ENCODE data around the gene PTPN7.

DNA sequence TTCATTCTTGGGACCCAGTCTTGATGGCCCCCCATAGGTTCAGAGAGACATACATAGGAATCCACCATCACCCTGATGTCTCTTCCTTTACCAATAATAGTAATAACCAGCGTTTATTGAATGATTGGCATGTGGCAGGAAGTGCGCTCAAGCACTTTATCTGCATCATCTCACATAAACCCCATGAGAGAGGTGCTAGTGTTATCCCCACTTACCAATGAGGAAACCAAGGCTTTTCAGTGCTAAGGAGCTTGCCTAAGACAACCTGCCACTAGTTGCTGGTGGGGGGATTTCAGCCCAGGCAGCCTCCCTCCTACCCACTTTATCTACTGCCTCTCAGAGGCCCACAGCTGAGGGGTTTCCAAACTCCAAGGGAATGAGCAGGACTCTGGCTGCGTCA lies 40.9 kb upstream of the PTPN7 start:
- TF ChIP-seq, protein P1, sequence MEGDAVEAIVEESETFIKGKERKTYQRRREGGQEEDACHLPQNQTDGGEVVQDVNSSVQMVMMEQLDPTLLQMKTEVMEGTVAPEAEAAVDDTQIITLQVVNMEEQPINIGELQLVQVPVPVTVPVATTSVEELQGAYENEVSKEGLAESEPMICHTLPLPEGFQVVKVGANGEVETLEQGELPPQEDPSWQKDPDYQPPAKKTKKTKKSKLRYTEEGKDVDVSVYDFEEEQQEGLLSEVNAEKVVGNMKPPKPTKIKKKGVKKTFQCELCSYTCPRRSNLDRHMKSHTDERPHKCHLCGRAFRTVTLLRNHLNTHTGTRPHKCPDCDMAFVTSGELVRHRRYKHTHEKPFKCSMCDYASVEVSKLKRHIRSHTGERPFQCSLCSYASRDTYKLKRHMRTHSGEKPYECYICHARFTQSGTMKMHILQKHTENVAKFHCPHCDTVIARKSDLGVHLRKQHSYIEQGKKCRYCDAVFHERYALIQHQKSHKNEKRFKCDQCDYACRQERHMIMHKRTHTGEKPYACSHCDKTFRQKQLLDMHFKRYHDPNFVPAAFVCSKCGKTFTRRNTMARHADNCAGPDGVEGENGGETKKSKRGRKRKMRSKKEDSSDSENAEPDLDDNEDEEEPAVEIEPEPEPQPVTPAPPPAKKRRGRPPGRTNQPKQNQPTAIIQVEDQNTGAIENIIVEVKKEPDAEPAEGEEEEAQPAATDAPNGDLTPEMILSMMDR (IDR thresholded peaks at IDR 0.05; ENCODE audit: low read length): no peak
- no peak for TF ChIP-seq EZH2phosphoT487 (IDR thresholded peaks at IDR 0.05; ENCODE audit: low read length)

Data from MM.1S (cell line).